Duodenal mucosa (tissue), 2 donors: ENCODE measurements around the gene MAGI1.

Experiments used
- H3K27ac ChIP-seq: one replicate; pipeline ENCODE4 v1.7.0; 2013; ENCODE audit warnings: low read depth, low read length
- H3K27me3 ChIP-seq, 2 donors: one replicate each; pipeline ENCODE4 v1.7.0; 2013; ENCODE audit warnings: low read length in 2 of 2, control low read depth in 1 of 2; ENCODE audit not compliant: insufficient read depth in 2 of 2, control insufficient read depth in 1 of 2
- H3K36me3 ChIP-seq, 2 donors: one replicate each; pipeline ENCODE4 v1.7.0; 2013; ENCODE audit warnings: low read length in 2 of 2, control low read depth in 1 of 2; ENCODE audit not compliant: insufficient read depth in 2 of 2, control insufficient read depth in 1 of 2
- H3K4me1 ChIP-seq, 2 donors: one replicate each; pipeline ENCODE4 v1.7.0; 2013; ENCODE audit warnings: low read length in 2 of 2, control low read depth in 1 of 2; ENCODE audit not compliant: insufficient read depth in 2 of 2, control insufficient read depth in 1 of 2
- H3K4me3 ChIP-seq, 2 donors: one replicate each; pipeline ENCODE4 v1.7.0; 2013; ENCODE audit warnings: low read length in 2 of 2, low read depth in 1 of 2
- H3K9ac ChIP-seq, 2 donors: one replicate each; pipeline ENCODE4 v1.7.0; 2013; ENCODE audit warnings: low read length in 2 of 2, low read depth in 1 of 2
- H3K9me3 ChIP-seq, 2 donors: one replicate each; pipeline ENCODE4 v1.7.0; 2013; ENCODE audit warnings: low read length in 2 of 2, control low read depth in 1 of 2; ENCODE audit not compliant: control insufficient read depth in 1 of 2

Gene MAGI1

DNA sequence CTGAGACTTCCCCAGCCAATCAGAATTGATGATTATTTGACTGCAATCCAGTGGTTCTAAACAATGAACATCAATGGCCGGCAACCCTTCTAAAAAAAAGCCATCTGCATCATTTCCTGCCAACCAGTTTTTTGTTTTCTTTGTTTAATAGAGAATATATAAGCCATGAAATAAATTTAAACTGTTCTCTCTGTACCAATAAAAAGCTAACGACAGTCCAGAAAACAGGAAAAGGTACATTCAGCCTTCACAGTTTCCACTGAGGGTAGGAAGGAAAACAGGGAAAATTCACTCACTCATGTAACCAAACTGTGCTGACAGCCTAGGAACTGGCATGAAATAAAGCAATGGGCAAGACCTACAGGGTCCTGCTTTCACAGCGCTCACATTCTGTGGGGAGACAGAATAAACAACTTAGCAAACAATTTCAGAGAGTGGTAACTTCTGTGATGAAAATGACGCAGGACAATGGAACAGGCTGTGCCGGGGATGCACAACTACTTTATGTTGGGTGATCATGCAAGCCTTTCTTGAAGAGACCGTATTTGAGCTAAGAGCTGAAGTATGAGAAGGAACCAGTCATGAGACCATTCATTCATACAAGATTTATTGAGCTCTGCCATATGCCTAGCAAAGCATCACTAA lies 630.1 kb downstream of the MAGI1 start:
- Histone ChIP-seq H3K27ac (no peak overlapping the region), H3K4me1 (peaks cover 16 to 19% of the 10 kb centered on the region in 2 donors), H3K4me3 (no peak overlapping the region), H3K9me3 (no peaks in the 10 kb centered on the region), H3K9ac (no peak overlapping the region), H3K27me3 (no peaks in the 10 kb centered on the region), H3K36me3 (no peaks in the 10 kb centered on the region)

DNA sequence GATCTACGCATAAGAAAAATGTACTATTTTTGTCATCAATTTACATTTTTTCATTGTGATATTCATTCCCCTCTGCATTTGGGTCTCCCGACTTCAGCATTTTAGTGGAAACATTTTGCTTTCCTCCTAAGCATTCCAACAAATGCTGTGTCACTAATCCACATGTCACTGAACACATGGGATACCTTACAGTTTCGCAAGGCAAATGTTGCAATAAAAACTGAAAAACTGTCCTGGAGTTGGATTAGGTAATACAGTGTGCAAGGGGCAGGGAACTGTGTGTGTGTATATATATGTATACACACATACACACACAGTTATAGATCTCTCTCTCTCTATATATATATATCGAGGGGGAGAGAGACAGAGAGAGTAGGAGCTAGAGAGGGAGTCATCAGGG lies 632.2 kb downstream of the MAGI1 start:
- Histone ChIP-seq H3K27ac (no peak overlapping the region), H3K9ac (no peak overlapping the region), H3K27me3 (no peaks in the 10 kb centered on the region), H3K4me1 (no peaks in the 10 kb centered on the region), H3K36me3 (no peaks in the 10 kb centered on the region), H3K9me3 (no peaks in the 10 kb centered on the region), H3K4me3 (no peak overlapping the region)

DNA sequence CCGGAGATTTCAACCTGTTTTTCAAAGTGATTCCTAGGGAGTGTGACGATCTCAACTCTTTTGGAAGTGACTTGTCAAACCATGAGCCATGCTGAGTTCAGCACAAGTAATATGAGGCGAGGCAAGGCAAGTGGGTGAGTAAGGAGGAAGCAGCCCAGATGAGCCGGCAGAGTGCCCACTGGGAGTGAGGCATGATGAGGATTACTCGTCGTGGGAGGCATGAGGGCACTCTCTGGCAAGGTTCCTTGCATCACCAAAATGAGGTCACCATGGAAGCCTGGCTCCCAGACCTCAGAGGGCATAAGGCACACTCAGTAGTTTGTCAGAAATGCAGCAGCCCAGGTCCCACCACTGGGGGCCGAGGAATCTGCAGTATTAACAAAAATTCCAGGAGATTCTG lies 636.1 kb downstream of the MAGI1 start:
- Histone ChIP-seq H3K36me3 (no peaks in the 10 kb centered on the region), H3K27me3 (no peaks in the 10 kb centered on the region), H3K4me1 (no peaks in the 10 kb centered on the region), H3K9ac (no peak overlapping the region), H3K9me3 (no peaks in the 10 kb centered on the region), H3K4me3 (no peak overlapping the region), H3K27ac (no peak overlapping the region)

DNA sequence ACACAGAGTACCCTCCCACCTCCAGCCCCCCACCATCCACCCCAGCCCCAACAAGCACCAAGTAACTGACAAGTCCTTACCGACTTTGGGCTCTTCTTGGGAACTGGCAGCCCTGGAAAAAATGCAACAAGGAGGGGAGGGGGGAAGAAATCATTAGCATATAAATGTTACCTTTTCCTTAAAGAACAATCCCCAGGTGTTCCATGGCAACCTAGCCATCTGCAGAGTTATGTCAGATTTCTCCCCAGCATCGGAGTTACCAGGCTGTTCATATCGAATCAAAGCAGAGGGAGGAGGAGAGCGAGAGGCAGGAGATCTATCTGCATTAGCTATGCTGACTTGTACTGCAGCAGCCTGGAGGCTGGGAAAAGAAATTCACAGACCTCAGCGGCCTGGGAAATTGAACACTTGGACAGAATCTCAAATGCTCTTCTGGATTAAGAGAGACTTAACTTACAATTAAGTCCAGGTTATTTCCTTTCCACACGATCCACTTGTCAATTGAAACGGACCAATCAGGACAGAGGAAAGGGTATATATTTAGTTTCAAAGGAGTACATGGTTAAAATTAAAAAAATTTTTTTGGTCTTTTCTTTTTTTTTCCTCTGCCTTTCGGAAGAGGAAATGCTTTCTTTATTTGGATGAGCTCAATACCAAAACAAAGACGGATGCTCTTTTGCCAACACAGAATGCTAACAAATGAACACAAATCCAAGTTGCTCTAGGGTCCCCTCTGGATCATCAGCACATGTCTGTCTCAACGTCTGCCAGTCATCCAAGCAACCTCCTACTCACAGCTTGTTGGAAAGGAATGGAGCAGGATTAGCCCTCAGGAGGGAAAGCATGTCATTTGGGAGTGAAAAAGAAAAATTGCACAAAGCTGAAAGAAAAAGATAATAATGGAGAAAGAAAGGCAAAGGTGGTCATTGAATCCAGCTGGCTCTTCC lies 637.1 kb downstream of the MAGI1 start:
- Histone ChIP-seq H3K36me3 (no peaks in the 10 kb centered on the region), H3K4me1 (no peaks in the 10 kb centered on the region), H3K27ac (no peak overlapping the region), H3K9me3 (no peaks in the 10 kb centered on the region), H3K9ac (no peak overlapping the region), H3K4me3 (no peak overlapping the region), H3K27me3 (no peaks in the 10 kb centered on the region)

DNA sequence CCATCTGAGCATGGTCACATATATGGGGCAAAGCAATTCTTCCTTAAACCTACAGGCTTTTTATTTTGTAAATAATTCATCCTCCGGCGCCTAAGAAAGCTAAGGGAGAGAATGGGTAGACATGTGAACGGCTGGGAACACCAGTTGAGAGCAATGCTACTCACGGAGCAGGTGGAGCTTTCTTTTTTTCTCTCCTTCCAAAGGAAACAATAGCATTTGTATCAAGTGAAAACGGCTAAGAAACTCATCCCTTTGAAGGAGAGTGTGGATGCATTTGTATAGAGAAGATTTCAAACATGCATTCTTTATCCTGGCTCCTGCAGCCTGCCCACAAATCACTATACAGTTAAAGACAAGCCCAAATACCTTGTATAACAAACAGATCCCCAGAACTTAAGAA lies 637.8 kb downstream of the MAGI1 start:
- Histone ChIP-seq H3K27me3 (no peaks in the 10 kb centered on the region), H3K4me1 (no peaks in the 10 kb centered on the region), H3K9ac (no peak overlapping the region), H3K9me3 (no peaks in the 10 kb centered on the region), H3K36me3 (no peaks in the 10 kb centered on the region), H3K4me3 (no peak overlapping the region), H3K27ac (no peak overlapping the region)

DNA sequence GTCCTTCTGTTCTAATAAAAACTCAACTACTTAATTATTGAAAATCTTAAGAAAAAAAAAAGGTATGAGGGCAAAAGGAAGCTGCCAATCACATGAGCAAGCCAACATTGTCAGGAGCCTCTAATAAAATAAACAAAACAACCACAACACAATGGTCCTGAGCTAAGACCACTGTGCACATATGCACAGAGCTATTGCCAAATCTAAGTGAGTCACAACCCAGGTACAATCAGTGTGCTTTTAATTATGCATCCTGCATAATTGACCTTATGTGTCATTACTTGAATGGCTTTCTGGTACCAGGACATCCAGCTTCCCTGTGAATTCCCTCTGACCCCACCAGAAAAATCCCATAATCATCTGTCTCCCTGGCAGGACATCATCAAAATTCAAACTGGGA lies 639.8 kb downstream of the MAGI1 start:
- Histone ChIP-seq H3K27ac (no peak overlapping the region), H3K9me3 (no peaks in the 10 kb centered on the region), H3K27me3 (no peaks in the 10 kb centered on the region), H3K4me3 (no peak overlapping the region), H3K9ac (no peak overlapping the region), H3K4me1 (no peaks in the 10 kb centered on the region), H3K36me3 (no peaks in the 10 kb centered on the region)

DNA sequence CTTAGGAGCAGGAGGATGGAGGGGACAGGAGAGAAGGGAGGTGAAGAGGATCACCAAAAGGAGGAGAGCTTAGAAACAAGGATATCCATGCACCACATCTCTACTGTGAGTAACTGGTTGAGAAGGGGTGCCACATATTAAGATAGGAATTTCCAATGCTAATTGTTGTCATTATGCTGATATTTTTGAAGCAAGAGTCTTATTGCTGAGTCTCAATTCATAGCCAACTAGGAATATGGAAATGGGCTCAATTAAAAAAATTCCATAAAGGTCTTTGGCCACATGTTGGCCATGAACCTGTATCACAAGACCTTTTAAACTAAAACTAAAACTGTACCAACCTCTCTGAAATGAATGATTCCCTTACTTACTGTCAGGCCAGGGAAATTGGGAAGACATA lies 642.6 kb downstream of the MAGI1 start:
- no peak overlapping the region for H3K9ac ChIP-seq
- H3K36me3 ChIP-seq = peaks cover 0 to 2% of the 10 kb centered on the region in 2 donors
- no peak overlapping the region for H3K4me3 ChIP-seq
- H3K27me3 ChIP-seq = no peaks in the 10 kb centered on the region
- no peaks in the 10 kb centered on the region for H3K9me3 ChIP-seq
- no peaks in the 10 kb centered on the region for H3K4me1 ChIP-seq
- H3K27ac ChIP-seq = no peak overlapping the region

DNA sequence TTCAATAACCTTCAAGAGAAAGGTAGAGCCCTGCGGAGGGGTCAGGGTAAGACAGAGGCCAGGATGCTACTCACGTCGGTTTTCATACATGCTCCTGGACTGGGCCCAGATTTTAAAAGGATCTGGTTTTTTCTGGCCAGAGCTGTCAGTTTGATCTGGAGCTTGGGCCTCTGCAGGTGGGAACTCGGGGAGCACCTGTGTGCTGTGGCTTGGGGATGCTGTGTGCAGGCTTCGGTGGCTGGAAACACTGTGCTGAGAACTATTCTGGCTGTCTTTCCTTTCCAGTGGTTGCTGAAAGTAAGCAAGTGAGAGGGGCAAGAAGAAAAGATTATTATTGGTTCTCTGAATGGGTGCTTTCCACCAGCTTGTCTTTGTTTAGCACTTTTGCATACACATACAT lies 647.6 kb downstream of the MAGI1 start:
- Histone ChIP-seq H3K9me3 (no peaks in the 10 kb centered on the region), H3K36me3 (peaks cover 0 to 14% of the 10 kb centered on the region in 2 donors), H3K27me3 (no peaks in the 10 kb centered on the region), H3K4me3 (no peak overlapping the region), H3K27ac (no peak overlapping the region), H3K9ac (no peak overlapping the region), H3K4me1 (no peaks in the 10 kb centered on the region)

DNA sequence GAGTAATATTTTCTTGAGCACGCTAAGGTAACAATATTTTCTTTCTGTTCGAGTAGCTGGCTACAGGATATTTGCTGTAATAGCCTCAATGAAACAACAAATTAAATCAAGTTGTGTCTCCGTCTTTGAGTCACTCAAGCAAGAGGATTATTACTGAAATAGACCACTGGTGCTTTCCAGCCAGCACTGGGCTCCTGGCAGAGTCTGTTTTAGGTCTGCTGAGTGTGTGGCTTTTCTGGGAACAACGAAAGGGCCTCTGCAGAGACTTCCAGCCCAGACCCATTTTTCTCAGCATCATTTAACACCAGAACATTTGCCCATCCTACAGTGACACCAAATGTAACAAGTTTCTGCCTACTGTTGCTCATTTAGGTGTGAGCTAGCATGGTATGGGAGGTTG lies 652.9 kb downstream of the MAGI1 start:
- Histone ChIP-seq H3K27ac (no peak overlapping the region), H3K27me3 (no peaks in the 10 kb centered on the region)

DNA sequence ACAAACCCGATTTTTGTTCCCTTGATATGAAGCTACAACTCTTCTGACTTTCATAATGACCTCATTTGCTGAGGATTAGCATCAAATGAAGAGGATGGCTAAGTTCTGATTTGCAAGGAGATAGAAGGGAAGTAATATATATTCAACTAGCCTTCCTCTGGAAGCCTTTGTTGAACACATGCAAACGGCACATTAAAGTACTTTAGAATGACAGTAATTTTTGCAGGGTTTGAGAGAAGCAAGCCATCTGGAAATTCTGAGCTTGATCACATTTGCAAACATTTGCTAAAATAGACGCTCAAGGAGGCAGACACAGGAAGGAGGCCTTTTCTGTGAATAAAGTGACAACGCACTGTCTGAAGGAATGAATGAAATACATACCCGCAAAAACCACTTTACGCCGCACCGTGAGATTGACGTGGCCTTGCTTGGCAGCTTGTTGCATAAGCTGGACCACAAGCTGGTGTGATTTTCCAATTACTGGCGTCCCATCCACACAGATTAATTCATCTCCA lies 657.2 kb downstream of the MAGI1 start:
- no peak overlapping the region for H3K9ac ChIP-seq
- H3K9me3 ChIP-seq = no peaks in the 10 kb centered on the region
- H3K27me3 ChIP-seq = no peaks in the 10 kb centered on the region
- H3K4me3 ChIP-seq = no peak overlapping the region
- H3K27ac ChIP-seq = no peak overlapping the region
- no peaks in the 10 kb centered on the region for H3K4me1 ChIP-seq
- H3K36me3 ChIP-seq = peaks cover 10 to 29% of the 10 kb centered on the region in 2 donors

More for the DNA sequence above, 652.9 kb downstream of the MAGI1 start:
- H3K36me3 ChIP-seq = peaks cover 0 to 26% of the 10 kb centered on the region in 2 donors
- H3K9ac ChIP-seq = no peak overlapping the region
- H3K9me3 ChIP-seq = no peaks in the 10 kb centered on the region
- H3K4me1 ChIP-seq = no peaks in the 10 kb centered on the region
- no peak overlapping the region for H3K4me3 ChIP-seq
